A673 (cell line): ENCODE data around the gene NPNT. TPM values are rescaled to one million over a fixed set of nuclear protein-coding genes. Genes with fewer than 3 reads are reported as not detected.

Experiments
- BruUV-seq: library from RNA; stranded (reverse); fragments of 400-500 nt; replicated peaks from 2 replicates; lab custom pipeline; 2021; lab: Mats Ljungman, UMichigan
- CTCF ChIA-PET: fragments of 300-600 bp; sonication (Branson Sonifier 250); formaldehyde crosslinking; loops from one replicate; lab custom pipeline; 2022; ENCODE audit warnings: antibody characterized with exemption; lab: Charles Lee
- POLR2A ChIA-PET: fragments of 300-600 bp; sonication (Branson Sonifier 250); formaldehyde crosslinking; loops from one replicate; lab custom pipeline; 2022; ENCODE audit warnings: antibody characterized with exemption; ENCODE audit not compliant: low non-redundant PET; lab: Charles Lee
- DNase-seq: peaks from one replicate; pipeline ENCODE4 v3.0.0-alpha.2; 2015; ENCODE audit warnings: low spot score
- H3K27ac ChIP-seq: fragments of 200-600 bp; sonication (generic); 2 replicates; pipeline ENCODE4 v1.5.1; 2016; ENCODE audit warnings: mixed run types, low read depth, mild to moderate bottlenecking, mixed read lengths, antibody characterized with exemption, low read length; ENCODE audit not compliant: poor library complexity, severe bottlenecking
- H3K27me3 ChIP-seq: fragments of 200-600 bp; sonication (generic); replicated peaks from 2 replicates; pipeline ENCODE4 v1.6.1; 2017; ENCODE audit warnings: mixed run types, low read depth, mild to moderate bottlenecking, mixed read lengths, antibody characterized with exemption, low read length; ENCODE audit not compliant: insufficient read depth, poor library complexity
- H3K36me3 ChIP-seq: fragments of 200-600 bp; sonication (generic); 2 replicates; pipeline ENCODE4 v1.6.1; 2016; ENCODE audit warnings: mixed run types, mild to moderate bottlenecking, mixed read lengths, antibody characterized with exemption, low read length; ENCODE audit not compliant: insufficient read depth, poor library complexity, severe bottlenecking
- H3K4me1 ChIP-seq: fragments of 200-600 bp; sonication (generic); 2 replicates; pipeline ENCODE4 v1.6.1; 2017; ENCODE audit warnings: mixed run types, mild to moderate bottlenecking, mixed read lengths, antibody characterized with exemption, low read length; ENCODE audit not compliant: insufficient read depth, poor library complexity, severe bottlenecking
- H3K4me3 ChIP-seq: fragments of 200-600 bp; sonication (generic); 2 replicates; pipeline ENCODE4 v1.5.1; 2016; ENCODE audit warnings: low read depth, mixed run types, mild to moderate bottlenecking, mixed read lengths, low read length; ENCODE audit not compliant: poor library complexity, severe bottlenecking
- H3K9me3 ChIP-seq: fragments of 200-600 bp; sonication (generic); 2 replicates; pipeline ENCODE4 v1.6.1; 2016; ENCODE audit warnings: mixed run types, low read depth, mild to moderate bottlenecking, mixed read lengths, antibody characterized with exemption, low read length; ENCODE audit not compliant: poor library complexity, severe bottlenecking
- EZH2 ChIP-seq: fragments of 200-600 bp; sonication (generic); IDR thresholded peaks from 2 replicates; pipeline ENCODE4 v1.6.1; 2017; ENCODE audit warnings: borderline replicate concordance, low read depth, mild to moderate bottlenecking, mixed read lengths, antibody characterized with exemption, low read length; ENCODE audit not compliant: poor library complexity, severe bottlenecking
- intact Hi-C: fragments of 100-400 bp; cut with micrococcal nuclease; formaldehyde crosslinking; loops from one replicate; pipeline ENCODE4 v1.10.0; 2022; ENCODE audit not compliant: unreplicated experiment
- total RNA-seq: library from RNA; stranded (reverse); gene quantifications from 2 replicates; pipeline ENCODE4 v1.2.3, GENCODE V29; 2021
- TF ChIP-seq, protein P1 (sequence below): fragments of 300-800, 200-600 bp; sonication (generic); conservative IDR thresholded peaks from 2 replicates; pipeline ENCODE4 v1.5.1; 2017; ENCODE audit warnings: low read depth, mild to moderate bottlenecking, antibody characterized with exemption, low read length, moderate library complexity, mixed read lengths

The NPNT gene
- total RNA-seq, 1 experiment from 2014 or later: 0.45 TPM

DNA sequence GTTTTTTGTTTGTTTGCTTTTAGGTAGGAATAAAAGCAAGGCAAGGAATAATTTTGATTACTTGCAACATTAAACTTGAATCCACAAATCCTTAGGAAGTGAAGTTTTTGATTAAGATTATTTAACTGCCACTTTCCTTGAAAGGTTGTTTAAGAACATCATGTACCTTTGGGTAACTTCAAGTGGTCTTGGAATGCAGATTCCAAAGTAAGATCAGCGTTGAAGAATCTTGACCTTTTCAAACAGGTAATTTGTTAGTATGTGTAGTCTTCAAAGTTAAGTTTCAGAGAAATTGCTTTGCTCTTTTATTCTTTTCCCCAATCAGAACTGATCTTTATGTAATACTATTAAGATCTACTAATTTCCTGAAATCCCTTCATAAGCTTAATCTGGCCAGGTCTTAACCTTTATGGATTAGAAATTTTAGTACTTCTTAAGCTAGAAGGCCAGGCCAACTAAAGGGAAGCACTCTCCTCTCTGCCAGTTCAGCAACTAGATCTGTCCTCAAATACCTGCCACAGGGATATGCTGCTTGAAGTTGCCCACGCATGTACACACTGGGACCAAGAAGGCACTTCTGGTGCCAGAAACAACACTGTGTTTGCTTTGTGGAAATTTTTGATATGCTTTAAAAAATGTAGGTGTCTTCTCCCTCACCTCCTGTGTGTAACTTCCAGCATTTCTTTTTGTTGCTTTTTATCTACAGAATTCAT is 7.4 kb downstream of the NPNT start:
- peaks cover 57% of the 10 kb centered on the region for H3K27me3 ChIP-seq
- no TSS peak for BruUV-seq
- no peaks in the 10 kb centered on the region for H3K4me1 ChIP-seq
- no peak overlapping the region for H3K27ac ChIP-seq
- ChIA-PET CTCF (no interaction called here), POLR2A (no interaction called here)
- no peak for DNase-seq
- intact Hi-C loops: no loop called here
- no peaks in the 10 kb centered on the region for H3K9me3 ChIP-seq
- no peaks in the 10 kb centered on the region for H3K36me3 ChIP-seq
- H3K4me3 ChIP-seq: no peak overlapping the region
- TF ChIP-seq, protein P1, sequence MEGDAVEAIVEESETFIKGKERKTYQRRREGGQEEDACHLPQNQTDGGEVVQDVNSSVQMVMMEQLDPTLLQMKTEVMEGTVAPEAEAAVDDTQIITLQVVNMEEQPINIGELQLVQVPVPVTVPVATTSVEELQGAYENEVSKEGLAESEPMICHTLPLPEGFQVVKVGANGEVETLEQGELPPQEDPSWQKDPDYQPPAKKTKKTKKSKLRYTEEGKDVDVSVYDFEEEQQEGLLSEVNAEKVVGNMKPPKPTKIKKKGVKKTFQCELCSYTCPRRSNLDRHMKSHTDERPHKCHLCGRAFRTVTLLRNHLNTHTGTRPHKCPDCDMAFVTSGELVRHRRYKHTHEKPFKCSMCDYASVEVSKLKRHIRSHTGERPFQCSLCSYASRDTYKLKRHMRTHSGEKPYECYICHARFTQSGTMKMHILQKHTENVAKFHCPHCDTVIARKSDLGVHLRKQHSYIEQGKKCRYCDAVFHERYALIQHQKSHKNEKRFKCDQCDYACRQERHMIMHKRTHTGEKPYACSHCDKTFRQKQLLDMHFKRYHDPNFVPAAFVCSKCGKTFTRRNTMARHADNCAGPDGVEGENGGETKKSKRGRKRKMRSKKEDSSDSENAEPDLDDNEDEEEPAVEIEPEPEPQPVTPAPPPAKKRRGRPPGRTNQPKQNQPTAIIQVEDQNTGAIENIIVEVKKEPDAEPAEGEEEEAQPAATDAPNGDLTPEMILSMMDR: no peak
- no peak for TF ChIP-seq EZH2

DNA sequence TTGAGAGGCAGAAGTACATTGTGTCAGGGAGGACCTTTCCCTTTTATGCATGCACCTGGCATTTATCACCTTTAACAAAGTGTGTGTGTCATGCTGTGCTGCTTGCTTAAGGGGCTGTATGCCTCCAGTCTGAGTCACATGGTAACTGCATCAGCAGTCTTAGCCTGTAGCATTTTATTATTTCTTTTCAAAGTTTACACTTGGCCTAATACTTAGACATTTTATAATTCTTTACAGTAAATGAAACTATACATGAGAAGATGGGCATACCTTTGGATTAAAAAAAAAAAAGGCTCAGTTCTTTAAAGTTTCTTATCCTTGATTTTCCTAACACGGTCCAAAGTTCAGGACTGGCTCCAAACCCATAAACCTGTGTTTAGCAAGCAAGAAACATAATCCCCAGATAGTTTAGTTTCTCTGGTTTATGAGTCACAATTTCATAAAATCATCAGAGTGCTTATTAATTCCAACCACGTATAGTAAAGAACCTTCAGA is 14.6 kb downstream of the NPNT start:
- POLR2A ChIA-PET: no interaction called here
- Histone ChIP-seq H3K4me3 (no peak overlapping the region), H3K9me3 (no peaks in the 10 kb centered on the region), H3K27me3 (no peaks in the 10 kb centered on the region), H3K36me3 (no peaks in the 10 kb centered on the region), H3K4me1 (no peaks in the 10 kb centered on the region), H3K27ac (no peak overlapping the region)
- DNase-seq: no peak
- intact Hi-C loops: no loop called here
- BruUV-seq: no TSS peak
- no peak for TF ChIP-seq EZH2
- TF ChIP-seq, protein P1: no peak
- CTCF ChIA-PET: no interaction called here

DNA sequence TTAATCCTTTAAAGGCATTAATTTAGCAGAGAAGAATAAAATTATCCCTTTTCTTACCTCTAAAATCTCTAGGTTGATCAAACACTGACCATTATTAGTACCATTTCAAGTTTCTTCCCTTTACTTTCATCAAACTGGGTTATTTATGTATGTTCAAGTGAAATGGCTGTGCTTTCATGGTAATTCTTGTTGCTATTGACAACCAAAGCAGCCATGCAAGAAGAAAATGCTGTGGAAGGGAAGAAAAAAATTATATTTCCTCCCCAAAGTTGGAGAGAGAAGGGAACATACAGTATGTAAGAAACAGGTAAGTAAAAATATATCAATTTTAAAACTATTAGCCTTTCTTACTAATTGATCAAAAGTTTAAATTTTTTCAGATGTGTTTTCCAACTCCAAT is 16.2 kb downstream of the NPNT start:
- ChIA-PET POLR2A (no interaction called here), CTCF (no interaction called here)
- H3K9me3 ChIP-seq: no peaks in the 10 kb centered on the region
- no peak overlapping the region for H3K27ac ChIP-seq
- TF ChIP-seq EZH2: no peak
- TF ChIP-seq, protein P1: no peak
- H3K36me3 ChIP-seq: no peaks in the 10 kb centered on the region
- no peaks in the 10 kb centered on the region for H3K4me1 ChIP-seq
- intact Hi-C loops: no loop called here
- no peak for DNase-seq
- H3K4me3 ChIP-seq: no peak overlapping the region
- H3K27me3 ChIP-seq: no peaks in the 10 kb centered on the region
- no TSS peak for BruUV-seq
